T-helper 1 cell (primary cell): ENCODE measurements around the gene IL13RA1.
A peak's percentile ranks its signal among the peaks of the same experiment; 100 is the strongest.
"Not testable (repeated sequence)": the region's sequence is repeated elsewhere in the genome, so short reads cannot be mapped to it uniquely, and the experiment has no call there.

Source experiments
- DNase-seq, 5 donors: peaks; one replicate each; pipeline ENCODE4 v3.0.0-alpha.2; 2012 to 2020

Gene IL13RA1

DNA sequence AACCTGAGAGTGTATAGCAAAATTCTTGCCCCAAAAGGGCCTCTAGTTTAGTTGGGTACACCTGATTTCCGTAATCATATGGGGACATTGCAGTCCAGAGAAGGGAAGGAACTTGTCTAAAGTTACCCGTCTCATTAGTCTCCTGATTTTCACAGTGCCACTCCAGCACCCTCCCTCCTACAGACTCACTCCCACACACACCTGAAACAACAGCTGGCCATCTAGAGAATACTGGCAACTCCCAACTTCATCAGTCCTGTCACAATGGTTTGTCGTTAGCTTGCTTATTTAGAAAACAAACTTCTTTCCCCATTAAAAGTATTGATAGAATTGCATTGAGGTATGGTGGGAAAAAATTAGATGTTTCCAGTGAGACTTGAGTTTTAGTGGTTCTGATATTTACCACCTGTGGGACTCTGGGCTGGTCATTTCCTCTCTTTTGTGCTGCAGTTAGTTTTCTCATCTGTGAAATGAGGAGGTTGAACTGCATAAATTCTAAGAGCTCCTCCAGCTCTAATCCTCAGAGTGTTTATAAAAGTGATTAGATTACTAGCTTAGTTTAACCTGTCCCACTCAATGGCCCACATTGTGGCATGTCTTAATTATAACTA is 1.7 kb downstream of the IL13RA1 start:
- DNase-seq, result no peak

DNA sequence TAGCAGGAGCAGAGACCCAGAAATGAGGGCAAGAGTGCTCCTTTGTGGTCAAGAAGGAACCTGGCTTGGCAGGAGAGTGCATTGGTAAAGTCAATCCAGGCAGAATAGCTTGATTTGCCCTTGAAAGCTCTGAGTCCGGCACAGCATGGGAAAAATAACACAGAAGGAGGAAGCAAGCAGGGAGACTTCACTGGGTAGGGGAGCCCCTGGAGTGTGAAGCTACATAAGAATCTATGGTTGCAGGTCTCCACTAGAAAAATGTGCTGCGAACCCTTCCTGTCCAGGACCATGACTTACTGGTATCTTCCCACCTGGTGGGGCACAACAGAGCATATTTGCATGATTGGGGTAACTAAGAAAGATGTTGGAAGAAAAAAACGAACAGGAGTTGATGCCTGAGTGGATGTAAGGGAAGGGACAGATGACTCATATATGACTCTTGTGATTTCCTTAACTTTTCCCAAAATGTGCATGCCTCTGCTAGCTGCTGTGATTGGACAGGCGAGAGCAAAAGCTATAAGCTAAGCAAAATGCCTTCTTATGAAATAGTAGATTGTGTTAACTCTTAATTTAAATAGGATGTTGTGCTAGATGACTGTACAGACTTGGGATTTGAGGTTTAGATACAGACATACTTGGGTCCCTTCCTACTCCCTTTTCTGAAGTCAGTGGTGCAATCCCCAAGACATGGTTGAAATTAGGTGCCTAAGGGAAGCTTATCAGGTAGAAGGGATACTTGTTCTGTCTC is 3.3 kb downstream of the IL13RA1 start:
- DNase-seq, result no peak

DNA sequence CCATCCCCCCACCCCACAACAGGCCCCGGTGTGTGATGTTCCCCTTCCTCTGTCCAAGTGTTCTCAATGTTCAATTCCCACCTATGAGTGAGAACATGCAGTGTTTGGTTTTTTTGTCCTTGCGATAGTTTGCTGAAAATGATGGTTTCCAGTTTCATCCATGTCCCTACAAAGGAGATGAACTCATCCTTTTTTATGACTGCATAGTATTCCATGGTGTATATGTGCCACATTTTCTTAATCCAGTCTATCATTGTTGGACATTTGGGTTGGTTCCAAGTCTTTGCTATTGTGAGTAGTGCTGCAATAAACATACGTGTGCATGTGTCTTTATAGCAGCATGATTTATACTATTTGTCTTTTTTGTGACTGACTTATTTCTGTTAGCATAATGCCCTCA is 5.1 kb downstream of the IL13RA1 start:
- DNase-seq, result not testable (repeated sequence)

DNA sequence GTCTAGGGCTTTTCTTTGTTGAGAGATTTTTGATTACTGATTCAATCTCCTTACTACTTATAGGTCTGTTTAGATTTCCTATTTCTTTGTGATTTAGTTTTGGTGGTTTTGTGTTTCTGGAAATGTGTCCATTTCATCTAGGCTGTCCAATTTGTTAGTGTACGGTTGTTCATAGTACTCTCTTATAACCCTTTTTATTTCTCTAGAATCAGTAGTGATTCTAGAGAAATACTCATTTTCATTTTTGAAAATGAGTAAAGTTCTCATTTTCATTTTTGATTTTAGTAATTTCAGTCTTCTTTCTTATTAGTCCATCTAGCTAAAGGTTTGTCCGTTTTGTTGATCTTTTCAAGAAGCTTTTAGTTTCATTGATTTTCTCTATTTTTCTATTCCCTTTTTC is 7.5 kb downstream of the IL13RA1 start:
- DNase-seq, result peak in 1 of 5 donors; percentile 11

DNA sequence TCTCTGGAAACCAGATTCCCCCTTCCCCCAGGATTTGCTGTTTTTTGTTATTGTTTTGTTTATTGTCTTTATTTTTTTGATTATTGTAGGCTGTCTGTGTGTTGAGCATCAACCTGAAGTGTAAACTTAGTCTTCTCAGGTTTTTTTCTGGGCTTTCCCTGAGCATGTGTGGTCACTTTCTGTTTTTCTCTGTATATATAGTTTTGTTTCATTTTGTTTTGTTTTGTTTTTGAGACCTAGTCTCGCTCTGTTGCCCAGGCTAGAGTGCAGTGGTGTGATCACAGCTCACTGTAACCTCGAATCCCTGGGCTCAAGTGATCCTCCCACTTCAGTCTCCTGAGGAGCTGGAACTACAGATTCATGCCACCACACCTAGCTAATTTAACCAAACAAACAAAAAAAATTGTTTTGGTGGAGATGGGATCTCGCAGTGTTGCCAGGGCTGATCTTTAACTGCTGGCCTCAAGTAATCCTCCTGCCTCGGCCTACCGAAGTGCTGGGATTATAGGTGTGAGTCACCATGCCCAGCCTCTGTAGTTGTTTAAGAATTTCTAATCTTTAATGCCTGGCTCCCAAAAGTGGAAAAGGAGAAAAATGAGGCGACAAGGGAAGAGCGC is 9.1 kb downstream of the IL13RA1 start:
- no peak for DNase-seq

DNA sequence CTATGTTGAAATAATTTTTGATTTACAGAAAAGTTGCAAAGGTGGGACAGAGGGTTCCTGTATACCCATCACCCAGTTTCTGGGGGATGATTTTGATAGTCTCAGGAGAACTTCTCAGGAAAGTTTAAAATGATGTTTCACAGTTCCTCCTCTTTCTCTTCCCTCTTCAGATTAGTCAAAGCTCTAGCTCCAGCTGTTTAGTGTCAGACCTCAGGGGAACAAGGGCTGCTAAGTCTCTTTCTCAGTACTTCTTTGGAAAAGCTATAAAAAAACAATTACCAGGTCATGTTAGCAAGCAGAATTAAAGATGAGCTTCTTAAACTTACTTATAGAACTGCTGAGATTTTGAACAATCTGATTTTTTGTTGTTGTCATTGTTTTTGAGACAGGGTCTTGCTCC is 12.2 kb downstream of the IL13RA1 start:
- DNase-seq, result no peak

DNA sequence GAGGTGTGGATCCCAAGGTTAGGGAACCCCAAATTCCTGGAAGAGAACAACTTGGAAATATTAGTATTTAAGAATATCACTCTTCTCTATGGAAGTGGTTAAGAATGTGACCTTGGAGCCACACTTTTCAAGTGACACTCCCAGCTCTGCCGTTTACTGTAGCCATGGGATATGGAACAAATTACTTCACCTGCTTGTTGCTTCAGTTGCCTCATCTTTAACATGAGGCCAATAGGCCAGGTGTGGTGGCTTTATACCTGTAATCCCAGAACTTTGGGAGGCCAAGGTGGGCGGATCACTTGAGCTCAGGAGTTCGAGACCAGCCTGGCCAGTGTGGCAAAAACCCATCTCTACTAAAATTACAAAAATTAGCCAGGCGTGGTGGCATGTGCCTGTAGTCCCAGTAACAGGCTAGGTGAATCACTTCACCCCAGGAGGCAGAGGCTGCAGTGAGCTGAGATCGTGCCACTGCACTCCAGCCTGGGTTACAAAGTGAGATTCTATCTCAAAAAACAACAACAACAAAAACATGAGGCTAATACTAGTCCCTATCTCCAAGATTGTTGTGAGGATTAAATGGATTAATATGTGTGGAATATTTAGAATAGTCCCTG is 13.0 kb downstream of the IL13RA1 start:
- no peak for DNase-seq

DNA sequence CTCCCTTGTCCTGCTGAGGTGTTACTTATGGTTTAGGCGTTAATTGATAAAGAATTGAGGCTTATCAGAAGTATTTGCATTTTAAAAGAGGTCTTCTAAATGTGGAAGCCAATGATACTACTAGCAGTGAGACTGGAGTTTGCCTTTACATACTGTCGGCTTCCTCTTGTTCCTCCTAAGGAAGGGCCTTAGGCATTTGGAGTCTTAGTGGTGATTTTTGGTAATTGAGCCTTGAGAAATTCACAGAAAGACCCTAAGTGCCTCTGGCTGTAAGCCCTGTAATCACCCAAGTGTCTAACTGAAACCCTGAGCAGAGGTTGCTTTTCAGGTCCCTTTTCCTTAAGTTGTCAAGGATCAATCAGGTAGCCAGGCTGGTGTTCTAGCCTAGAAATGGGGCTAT is 14.8 kb downstream of the IL13RA1 start:
- DNase-seq, result no peak

DNA sequence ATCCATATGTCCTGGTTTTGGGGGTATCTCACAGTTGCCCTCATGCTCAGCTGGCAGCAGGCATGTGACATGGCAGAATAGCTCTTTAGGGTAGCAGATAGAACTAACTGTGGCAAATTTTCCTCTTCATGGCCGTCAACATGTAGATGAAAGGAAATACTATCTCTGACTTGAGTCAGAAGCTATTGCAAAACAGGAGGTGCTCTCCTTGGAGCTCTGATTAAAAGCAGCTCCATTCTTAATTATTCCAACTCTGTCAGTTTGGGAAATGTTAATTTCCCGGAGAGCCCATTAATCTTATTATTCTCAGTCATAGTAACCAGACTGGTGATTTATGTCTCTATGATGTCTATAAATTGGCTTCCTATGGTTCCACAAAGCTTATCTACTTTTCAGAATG is 18.2 kb downstream of the IL13RA1 start:
- no peak for DNase-seq

DNA sequence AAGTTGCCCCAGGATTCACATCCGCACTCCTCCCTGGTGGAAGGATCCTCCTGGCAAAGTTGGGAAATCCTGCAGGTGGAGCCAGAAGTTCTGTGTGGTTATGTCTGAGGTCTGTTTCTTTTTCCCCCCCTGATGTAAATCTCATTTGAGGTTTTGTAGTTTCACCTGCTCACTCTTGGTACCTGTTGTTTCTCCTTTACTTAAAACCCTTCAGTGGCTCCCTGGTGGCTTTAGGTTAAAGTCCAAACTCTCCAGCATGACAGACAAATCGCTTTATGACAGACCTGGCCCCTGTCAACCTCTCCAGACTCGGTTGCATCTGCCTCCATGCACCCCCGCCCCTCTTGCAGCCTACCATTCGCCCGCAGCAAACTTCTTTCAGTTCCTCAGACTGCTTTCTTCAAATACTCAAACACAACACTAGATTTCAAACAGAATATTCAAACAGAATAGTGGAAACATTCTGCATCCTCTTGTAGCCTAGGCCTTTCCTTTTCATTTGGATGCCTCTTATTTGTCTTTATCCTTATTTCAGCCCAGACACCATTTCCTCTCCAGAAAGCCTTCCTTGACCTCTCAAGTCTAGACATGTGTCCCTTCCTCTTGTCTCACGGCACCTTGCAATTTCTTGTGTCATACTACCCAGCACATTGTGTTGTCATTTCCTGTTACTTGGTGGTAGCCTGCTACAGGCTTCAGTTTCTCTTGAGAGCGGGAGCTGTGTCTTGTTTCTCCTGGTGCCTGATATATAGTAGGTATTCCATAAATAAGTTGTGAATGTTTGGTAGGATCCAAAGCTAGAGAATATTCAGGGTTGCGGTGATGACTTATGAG is 24.8 kb downstream of the IL13RA1 start:
- peak in 1 of 5 donors; percentile 1 for DNase-seq

DNA sequence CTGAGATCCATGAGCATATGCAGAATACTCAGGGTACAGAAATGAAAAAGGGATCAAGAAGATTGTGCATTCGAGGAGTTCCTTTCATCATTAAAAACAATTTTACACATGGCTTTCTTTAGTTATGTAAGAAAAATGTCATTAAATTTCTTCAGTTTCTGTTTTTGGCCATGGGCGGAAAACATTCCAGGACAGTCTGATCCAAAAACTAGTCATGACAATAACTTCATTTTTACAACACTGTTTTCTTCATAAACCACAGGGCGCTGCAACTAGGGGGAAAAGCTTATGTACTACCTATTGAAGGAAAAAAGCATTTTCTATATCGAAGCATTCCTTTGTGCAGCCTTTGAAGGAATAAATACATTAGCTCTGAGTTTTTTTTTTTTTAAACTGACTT is 28.2 kb downstream of the IL13RA1 start:
- DNase-seq, result no peak

DNA sequence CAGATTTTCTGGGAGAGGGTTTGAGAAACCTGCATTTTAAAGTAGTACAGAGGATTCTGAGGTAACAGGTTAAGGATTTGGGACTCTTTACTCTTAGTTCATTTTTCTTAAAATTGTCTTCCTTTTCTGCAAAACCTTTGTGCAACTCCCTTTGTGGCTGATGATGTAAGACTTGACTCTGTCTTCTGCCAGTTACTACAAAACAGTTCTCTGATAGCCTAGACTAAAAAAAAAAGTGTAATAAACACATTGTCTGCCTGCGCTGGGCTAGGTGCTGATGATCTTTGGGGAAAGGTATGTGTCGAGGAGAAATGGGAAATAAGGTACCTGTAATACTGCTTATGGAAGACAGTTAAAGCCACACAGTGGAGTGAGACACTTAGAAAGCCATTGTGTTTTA is 28.7 kb downstream of the IL13RA1 start:
- DNase-seq, result no peak

DNA sequence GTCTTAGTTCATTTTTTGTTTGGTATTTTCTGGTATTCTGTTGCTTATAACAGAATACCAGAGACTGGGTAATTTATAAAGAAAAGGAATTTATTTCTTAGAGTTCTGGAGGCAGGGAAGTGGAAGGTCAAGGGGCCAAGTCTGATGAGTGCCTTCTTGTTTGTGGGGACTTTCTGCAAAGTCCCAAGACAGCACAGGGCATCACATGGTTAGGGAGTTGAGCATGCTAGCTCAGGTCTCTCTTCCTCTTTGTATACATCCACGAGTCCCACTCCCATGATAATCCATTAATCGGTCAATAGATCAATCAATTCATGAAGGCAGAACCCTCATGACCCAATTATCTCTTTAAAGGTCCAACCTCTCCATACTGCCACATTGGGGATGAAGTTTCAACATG is 31.1 kb downstream of the IL13RA1 start:
- no peak for DNase-seq

DNA sequence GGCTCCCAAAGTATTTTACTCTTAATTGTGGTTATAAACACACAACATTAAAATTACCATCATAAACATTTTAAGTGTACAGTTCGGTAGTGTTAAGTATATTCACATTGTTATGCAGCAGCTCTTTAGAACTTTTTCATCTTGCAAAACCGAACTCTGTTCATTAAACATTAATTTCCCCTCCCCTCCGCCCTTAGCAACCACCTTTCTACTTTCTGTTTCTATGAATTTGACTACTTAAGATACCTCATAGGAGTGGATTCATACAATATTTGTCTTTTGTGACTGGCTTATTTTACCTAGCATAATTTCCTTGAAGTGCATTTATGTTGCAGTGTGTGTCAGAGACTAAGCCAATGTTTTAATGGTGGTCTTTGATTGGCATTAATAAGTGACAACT is 32.6 kb downstream of the IL13RA1 start:
- DNase-seq, result no peak

DNA sequence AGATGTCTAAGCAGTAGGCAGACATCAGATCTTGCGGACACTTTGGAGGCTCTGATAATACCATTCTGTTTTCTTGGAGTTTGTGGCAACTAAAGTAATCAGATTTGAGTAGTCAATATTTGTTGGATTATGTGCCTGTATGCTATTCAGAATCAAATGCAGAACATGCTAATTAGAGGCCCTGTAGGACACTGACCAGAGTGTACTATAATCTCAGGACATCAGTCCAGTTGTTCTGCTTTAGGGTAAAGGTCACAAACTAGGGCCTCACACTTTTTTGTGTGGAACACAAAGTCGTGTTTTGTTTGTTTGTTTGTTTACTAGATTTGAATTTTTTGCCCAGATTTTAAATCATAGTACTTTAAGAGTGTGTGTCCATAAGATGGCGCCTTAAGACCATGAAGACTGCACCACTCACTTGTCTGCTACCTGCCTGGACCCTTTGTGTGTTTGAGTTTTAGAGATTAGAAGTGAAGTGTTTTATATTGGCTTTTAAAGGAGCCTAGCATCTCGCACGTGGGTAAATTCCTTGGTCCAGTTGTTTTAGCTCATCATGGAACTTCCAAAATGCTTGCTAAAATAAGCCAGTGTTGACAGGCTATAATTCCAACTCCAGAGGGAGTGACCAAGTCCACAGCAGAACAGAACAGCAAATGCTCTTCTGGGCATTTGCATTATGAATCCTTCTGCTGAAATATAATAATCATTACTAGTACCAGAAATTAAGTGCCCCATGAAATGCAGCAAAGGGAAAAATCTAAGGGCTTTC is 34.7 kb downstream of the IL13RA1 start:
- DNase-seq, result no peak

DNA sequence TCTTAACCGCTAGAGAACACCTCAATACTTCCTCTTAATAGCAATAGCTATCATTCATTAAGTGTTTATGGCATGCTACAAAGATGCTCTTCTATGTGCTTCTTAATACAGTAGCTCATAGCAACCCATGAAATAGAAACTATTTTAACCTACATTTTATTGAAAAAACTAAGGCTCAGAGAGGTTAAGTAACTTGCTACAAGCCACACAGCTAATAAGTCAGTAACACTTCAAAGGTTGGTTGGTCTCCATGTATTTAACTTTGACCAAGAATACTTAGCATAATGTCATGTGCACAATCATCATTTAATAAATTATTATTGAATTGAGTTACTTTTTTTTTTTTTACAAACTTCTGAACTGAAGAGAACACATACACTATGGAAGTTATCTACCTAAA is 36.1 kb downstream of the IL13RA1 start:
- DNase-seq, result no peak

DNA sequence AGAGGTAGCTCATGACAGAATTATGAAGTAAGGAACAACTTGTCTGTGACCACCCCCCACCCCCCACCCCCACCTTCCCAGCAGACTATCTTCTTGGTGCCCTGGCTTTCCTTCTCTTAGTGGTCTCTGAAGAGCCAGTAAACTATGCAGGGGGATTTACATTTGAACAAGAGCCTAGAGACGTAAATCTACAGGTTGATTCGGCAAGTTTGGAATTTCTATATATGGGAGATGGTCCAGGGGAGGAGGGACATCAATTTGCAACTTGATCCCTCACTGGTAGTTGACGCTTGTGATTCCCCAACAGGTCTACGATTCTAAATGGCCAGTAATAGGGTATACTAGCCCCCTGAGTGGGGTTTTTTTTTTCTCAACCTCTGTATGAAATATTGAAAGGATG is 36.7 kb downstream of the IL13RA1 start:
- no peak for DNase-seq

DNA sequence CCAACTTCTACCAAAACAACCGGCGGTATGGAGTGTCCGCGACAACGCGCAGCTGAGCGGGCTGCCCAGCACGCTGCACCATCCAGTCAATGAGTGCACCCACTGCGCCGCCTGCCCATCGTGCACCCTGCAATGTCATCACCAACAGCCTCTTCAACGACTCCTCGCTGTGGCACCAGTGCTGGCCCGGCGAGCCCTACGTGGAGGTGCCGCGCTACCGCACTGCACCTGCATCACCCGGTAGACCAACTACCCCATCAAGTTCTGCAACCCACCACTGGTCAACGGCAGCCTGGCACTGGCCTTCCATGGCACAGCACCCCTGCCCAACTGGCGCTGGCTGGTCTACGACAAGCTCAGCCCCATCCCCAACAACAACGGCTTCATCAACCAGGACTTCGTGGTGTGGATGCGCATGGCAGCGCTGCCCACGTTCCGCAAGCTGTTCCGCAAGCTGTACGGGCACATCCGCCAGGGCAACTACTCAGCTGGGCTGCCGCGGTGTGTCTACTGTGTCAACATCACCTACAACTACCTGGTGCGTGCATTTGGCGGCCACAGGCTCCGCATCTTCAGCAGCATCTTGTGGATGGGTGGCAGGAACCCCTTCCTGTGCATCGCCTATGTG is 42.8 kb downstream of the IL13RA1 start:
- DNase-seq, result peak in 1 of 5 donors; percentile 2

DNA sequence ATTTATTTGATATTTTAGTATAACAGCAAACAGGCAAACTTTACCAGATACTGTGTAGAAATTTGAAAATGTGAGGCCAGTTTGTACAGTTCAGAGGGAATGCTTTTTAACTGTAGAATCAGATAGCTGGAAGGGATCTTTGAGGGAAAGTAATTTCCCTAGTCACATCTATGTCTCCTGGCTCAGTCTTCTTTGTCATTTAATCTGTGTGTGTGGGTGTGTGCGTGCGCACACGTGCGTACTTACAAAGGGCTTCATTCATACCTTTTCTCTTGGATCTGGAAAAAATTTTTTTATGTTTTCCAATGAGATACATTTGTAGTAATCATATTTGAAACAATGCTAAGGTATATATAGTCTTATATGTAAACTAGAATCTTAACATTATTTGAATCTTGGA is 44.6 kb downstream of the IL13RA1 start:
- DNase-seq, result no peak

DNA sequence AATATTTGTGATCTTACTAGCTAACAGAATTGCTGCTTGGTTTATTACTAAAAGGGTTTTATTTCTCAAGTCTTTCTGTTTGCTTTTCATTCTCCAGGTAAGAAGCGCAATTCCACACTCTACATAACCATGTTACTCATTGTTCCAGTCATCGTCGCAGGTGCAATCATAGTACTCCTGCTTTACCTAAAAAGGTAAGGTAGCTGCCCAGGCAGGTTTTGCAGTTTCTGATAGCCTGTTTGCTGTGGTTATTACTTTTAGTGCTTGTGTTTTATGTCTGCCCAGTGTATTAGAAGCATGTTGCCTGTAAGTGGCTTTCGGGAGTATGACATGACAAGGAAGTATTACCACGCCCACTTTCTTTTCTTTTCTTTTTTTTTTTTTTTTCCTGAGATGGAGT is 46.4 kb downstream of the IL13RA1 start:
- no peak for DNase-seq

DNA sequence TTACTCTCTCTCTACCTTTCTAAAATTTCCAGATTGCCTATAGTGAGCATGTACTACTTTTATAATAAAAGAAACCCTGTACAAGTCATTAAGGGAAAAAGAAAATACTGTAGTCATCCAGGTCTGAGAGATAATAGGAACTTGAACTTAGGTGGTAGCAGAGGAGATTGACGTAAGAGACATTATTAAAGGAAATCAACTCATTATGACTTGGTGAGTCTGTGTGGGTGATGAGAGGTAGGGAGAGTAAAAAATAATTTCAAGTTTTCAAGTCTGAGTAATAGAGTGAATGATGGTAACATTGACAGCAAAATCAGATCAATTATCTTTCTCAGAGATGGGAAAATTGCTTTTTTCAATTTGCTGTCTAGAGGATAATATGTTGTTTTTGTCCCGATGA is 52.2 kb downstream of the IL13RA1 start:
- DNase-seq, result no peak

DNA sequence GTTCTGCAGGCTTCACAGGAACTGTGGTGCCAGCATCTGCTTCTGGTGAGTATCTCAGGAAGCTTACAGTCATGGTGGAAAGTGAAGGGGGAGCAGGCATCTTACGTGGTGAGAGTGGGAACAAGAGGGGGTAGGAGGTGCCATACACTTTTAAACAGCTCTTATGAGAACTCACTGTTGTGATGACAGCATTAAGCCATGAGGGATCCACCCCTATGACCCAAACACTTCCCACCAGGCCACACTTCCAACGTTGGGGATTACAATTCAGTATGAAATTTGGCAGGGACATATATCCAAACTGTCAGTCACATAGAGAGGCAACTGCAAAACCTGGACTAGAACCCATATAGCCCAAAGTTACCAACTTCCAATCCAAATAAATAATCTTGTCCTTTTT is 53.1 kb downstream of the IL13RA1 start:
- DNase-seq, result no peak
